HG02588 (cell line): ENCODE data around the gene NKX2-8.
"Not testable (repeated sequence)": the region's sequence is repeated elsewhere in the genome, so short reads cannot be mapped to it uniquely, and the experiment has no call there.

ENCODE experiments used
- ATAC-seq: cut with Tn5 transposase; IDR thresholded peaks from one replicate; pipeline ENCODE4 v1.9.1; 2021; ENCODE audit warnings: mild to moderate bottlenecking, moderate library complexity; ENCODE audit not compliant: unreplicated experiment

NKX2-8 gene

DNA sequence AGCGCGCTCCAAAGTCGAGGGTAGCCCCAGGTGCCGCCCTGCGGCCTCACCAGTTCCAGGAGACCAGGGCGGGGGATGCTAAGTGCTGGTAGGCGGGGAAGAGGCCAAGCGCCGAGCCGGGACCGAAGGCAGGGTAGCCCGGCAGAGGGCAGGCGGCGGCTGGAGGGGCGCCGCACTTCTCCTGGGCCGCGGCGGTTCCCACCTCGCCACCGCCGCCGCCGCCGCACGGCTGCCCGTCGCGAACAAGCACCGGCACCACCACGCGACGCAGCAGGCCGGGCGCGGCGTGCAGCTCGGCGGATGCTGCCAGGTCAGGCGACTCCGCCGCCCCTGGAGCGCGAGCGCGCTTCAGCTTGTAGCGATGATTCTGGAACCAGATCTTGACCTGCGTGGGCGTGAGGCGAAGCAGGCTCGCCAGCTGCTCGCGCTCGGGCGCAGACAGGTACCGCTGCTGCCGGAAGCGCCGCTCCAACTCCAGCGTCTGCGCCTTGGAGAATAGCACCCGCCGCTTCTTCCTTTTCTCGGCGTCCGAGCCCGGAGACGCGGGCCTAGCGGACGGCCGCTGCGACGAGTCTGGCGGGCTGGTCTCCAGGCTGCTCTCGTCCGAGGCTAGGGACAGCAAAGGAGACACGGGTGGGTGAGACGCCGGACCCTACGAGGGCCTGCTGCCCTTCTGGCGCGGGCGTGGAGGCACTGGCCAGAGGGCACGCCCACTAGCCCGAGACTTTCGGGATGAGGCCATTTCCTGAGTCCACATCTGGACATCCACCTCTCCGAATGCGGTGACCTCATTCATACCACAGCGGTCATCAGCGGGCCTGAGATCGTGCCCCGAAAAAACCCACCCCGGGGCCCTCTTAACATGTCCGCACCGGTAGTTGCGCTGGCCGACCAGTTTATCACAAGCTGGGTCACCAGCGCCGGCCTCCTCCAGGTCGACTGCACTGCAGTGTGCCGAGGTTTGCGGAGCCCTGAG is 1.3 kb downstream of the NKX2-8 start:
- no peak for ATAC-seq

- ATAC-seq, result no peak
Observed at GRCh38 chr14:36580141-36580855, 2.1 kb downstream of the NKX2-8 start.

GRCh38 chr14:36579573-36580140 is 2.8 kb downstream of the NKX2-8 start:
- no peak for ATAC-seq

- ATAC-seq, result no peak
Observed at GRCh38 chr14:36579001-36579555, 3.3 kb downstream of the NKX2-8 start.

- no peak for ATAC-seq
Observed at GRCh38 chr14:36570065-36570464, 12.3 kb downstream of the NKX2-8 start.

- no peak for ATAC-seq
Observed at GRCh38 chr14:36556811-36557433, 25.5 kb downstream of the NKX2-8 start.

DNA sequence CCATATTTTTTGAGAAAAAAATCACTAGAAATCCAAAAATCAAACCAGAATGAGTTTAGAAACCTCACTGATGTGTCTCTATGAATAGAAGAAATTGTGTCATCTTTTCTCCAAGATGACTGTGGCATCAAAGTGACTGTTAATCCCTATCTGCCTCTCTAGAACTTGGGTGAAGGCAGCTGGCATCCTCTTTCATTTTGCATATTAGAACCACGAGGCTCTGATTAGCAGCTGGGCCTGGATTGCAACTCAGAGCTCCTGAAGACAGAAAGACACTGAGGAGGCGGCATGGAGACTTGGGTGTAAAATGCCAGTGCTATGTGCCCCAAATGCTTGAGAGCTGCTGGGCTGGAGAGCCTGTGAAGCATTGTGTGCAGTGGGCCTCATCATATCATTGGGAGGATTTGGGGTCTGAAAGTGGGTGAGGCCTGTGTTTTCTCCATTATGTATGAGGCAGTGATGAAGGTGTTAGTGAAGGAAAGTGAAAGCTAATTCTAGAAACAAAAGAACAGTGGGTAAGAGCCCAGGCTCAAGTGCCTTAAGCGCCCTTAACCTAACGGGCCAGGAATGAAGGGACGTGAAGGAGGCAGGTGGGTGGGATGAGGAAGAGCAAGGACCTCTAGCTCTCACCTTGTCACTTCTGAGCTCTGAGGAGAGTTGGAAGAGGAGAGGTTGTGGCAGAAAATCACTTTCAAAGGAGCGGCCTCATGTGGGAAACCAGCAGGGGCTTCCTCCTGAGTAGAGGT is 26.2 kb downstream of the NKX2-8 start:
- no peak for ATAC-seq

DNA sequence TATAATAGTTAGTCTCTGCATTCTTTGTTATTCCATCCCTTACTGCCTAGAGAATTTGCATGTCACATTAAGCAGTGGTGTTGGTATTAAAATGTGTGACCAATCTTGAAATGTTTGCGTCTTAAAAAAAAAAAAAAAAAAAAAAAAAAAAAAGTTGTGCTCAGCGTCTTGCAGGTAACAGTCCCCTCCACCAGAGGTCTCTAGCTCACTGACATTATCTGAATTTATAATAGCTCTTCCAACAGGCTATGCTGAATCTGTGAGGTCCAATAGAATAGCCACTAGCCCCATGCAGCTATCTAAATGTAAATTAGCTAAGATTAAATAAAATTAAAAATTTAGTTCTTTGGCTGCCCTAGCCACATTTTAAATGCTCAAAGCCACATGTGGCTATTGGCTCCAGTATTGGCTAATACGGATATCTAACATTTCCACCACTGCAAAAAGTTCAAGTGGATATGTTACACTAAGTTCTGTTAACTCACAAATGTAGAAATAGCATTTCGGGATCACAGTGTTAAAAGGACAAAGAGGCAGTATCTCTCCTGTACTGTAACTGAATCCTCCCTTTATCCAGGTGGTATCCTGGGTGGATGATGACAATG is 28.7 kb downstream of the NKX2-8 start:
- ATAC-seq, result no peak

- ATAC-seq, result no peak
Observed at GRCh38 chr14:36550899-36551298, 31.5 kb downstream of the NKX2-8 start.

DNA sequence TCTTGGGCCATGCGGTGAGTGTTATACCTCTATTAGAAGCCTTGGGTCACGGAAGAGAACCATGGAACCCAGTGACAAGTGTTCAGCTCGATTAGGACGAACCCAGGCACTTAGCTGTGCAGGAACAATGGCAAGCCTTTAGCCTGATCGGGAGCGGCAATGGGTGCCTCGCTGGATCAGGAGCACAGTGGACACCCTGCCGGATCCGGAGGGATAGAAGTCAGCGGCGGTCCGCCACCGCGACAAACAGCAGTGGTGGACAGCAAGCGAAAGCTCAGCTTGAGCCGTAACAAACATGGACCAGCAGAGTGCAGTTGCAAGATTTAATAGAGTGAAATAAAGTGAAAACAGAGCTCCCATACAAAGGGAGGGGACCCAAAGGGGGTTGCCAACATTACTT is 38.1 kb downstream of the NKX2-8 start:
- not testable (repeated sequence) for ATAC-seq

DNA sequence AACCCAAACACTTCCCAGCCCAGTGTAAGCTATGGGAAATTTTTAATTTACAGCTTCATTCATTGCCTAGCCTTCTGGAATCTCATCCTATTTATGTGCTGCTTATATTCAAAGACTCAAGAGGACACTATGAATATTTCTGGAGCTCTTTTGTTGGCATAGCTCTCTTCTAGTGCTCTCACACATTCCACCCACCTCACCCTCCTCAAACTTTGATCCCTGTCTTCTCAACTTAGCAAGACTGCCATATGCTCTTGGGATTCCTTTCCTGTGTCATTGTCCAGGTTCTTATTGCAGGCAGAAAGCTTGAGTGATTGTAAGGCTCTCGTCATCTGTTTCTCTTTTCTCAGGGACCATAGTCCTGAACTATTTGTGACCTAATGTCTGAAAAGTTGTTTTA is 44.4 kb downstream of the NKX2-8 start:
- no peak for ATAC-seq
